BJ (cell line): ENCODE measurements around the gene COL7A1. TPM values are rescaled to one million over a fixed set of nuclear protein-coding genes. Genes with fewer than 3 reads are reported as not detected.

Experiments used
- CTCF ChIA-PET: fragments of 350-600 bp; formaldehyde crosslinking; extraction: SDS; loops from one replicate; lab custom pipeline; 2021; ENCODE audit warnings: antibody characterized with exemption, inconsistent platforms; lab: Yijun Ruan, JAX
- POLR2A ChIA-PET: fragments of 300-600 bp; sonication (Branson Sonifier 250); formaldehyde crosslinking; extraction: SDS; loops from one replicate; lab custom pipeline; 2021; ENCODE audit warnings: antibody characterized with exemption; lab: Charles Lee
- DNase-seq: peaks from one replicate; pipeline ENCODE4 v3.0.0-alpha.2; 2011; ENCODE audit warnings: low read depth
- H3K27me3 ChIP-seq: 2 replicates; pipeline ENCODE4 v1.6.0; 2011; ENCODE audit warnings: low read length; ENCODE audit not compliant: control insufficient read depth, insufficient read depth
- H3K36me3 ChIP-seq: 2 replicates; pipeline ENCODE4 v1.5.1; 2011; ENCODE audit warnings: low read length; ENCODE audit not compliant: control insufficient read depth, insufficient read depth
- H3K4me3 ChIP-seq: 2 replicates; pipeline ENCODE4 v1.5.1; 2011; ENCODE audit warnings: low read depth, mild to moderate bottlenecking, control low read depth, low read length
- polyA plus RNA-seq: library from polyadenylated mRNA; depleted of rRNA; stranded (reverse); fragments of >200 nt; gene quantifications from 2 replicates; pipeline ENCODE4 v1.2.3, GENCODE V29; 2011
- TF ChIP-seq, protein P1 (sequence below): IDR thresholded peaks from 2 replicates; pipeline ENCODE4 v1.5.1; 2011; ENCODE audit warnings: low read depth, mild to moderate bottlenecking, control low read depth, inconsistent platforms, low read length, moderate library complexity; ENCODE audit not compliant: insufficient read depth

COL7A1 gene
- polyA plus RNA-seq, 1 experiment: 60.8 TPM

DNA sequence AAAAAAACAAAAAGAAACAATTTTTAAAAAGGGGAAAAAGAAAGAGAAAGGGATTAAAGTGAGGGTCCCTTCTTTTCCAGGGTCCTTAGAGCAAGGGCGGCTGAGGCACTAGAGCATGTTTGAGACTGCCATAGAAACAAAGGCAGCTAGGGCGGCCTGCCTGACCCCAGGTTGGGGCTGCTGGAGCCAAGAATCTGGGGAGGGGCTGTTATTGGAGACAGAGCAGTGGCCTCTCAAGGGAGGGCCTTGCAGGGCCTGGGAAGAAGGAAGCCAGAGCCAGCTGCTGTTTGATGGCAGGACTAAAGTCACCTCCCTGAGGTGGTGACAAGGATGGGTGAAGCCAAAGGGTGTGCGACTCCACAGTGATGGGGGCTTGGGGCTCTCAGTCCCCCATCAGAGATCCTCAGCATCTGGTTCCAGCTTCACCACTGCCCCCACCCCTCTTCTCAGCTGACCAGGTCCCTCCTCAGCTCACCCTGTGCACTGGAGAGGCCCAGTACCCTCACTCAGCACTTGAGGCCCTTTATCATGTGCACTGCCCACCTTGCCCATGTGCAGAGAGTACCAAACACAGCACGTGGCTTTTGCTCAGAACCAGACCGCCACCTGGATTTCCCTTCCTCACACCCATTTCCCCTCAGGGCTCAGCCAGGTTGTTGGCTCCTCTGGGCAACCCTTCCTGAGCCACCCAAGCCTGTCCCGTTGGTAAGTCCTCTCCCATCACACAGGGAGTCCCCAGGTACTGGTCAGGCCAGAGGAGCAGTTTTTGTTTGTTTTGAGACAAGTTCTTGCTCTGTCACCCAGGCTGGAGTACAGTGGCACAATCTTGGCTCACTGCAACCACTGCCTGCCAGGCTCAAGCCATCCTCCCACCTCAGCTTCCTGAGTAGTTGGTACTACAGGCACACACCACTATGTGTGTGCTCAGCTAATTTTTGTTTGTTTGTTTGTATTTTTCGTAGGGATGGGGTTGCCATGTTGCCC, 24.7 kb upstream of the COL7A1 start:
- TF ChIP-seq, protein P1, sequence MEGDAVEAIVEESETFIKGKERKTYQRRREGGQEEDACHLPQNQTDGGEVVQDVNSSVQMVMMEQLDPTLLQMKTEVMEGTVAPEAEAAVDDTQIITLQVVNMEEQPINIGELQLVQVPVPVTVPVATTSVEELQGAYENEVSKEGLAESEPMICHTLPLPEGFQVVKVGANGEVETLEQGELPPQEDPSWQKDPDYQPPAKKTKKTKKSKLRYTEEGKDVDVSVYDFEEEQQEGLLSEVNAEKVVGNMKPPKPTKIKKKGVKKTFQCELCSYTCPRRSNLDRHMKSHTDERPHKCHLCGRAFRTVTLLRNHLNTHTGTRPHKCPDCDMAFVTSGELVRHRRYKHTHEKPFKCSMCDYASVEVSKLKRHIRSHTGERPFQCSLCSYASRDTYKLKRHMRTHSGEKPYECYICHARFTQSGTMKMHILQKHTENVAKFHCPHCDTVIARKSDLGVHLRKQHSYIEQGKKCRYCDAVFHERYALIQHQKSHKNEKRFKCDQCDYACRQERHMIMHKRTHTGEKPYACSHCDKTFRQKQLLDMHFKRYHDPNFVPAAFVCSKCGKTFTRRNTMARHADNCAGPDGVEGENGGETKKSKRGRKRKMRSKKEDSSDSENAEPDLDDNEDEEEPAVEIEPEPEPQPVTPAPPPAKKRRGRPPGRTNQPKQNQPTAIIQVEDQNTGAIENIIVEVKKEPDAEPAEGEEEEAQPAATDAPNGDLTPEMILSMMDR: no peak

DNA sequence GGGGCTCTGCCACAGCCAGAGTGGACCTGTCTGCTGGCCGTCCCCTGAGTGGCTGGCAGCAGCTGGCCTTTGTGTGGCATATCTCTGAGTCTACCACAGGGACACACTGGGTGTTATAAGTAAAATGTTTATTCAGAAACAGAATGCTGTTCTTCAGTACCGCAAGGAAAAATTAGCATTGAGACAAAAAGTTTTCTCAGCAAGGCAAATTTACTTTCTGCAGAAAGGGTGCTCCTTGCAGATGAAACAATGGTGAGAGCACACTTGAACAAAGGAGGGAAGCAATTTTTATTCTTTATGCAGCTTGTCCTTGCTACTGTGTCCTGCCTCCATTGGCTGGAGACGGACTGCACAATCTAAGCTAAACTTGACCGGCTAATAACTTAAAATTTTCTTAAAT, 22.4 kb upstream of the COL7A1 start:
- H3K4me3 ChIP-seq: no peak overlapping the region
- H3K27me3 ChIP-seq: no peaks in the 10 kb centered on the region
- TF ChIP-seq, protein P1: no peak
- H3K36me3 ChIP-seq: peaks cover 8% of the 10 kb centered on the region
- POLR2A ChIA-PET: no interaction called here
- no peak for DNase-seq
- CTCF ChIA-PET: interaction anchor here (0.7 to 1.4 kb wide), 3 partner anchors 18 to 122 kb away, joined by 3 to 6 read pairs (median 3); partner anchors contain the start of genes CELSR3 and SLC26A6

More for the DNA sequence above, 24.7 kb upstream of the COL7A1 start:
- Histone ChIP-seq H3K36me3 (peaks cover 9% of the 10 kb centered on the region), H3K4me3 (no peak overlapping the region), H3K27me3 (no peaks in the 10 kb centered on the region)
- ChIA-PET POLR2A (no interaction called here), CTCF (interaction anchor here (0.6 to 2.1 kb wide), 3 partner anchors 10 to 184 kb away, joined by 3 to 9 read pairs (median 3); partner anchors contain the start of genes SLC26A6 and UQCRC1)
- DNase-seq: no peak

DNA sequence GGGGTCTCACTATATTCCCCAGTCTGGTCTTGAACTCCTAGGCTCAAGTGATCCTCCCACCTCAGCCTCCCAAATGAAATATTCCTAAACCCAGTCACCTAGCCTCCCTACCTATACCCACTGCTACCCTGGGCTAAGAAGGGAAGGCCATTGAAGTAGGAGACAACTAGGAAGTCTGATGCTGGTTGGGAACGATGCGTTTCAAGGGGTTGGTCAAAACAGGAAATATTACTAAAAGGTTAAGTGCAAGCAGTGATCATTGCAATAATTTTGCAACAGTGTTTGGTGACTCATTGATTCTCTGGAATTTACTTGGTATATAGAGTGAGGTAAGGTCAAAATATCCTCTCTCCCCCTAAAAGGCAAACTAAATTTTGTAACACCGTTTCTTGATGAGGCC, 18.9 kb upstream of the COL7A1 start:
- peak; percentile 51 for DNase-seq
- H3K27me3 ChIP-seq: no peaks in the 10 kb centered on the region
- CTCF ChIA-PET: interaction anchor here (2.3 to 5.1 kb wide), 2 partner anchors 16 to 21 kb away, joined by 6 to 29 read pairs; partner anchors contain the start of gene SLC26A6
- no peaks in the 10 kb centered on the region for H3K36me3 ChIP-seq
- H3K4me3 ChIP-seq: no peak overlapping the region
- POLR2A ChIA-PET: no interaction called here
- TF ChIP-seq, protein P1: no peak

DNA sequence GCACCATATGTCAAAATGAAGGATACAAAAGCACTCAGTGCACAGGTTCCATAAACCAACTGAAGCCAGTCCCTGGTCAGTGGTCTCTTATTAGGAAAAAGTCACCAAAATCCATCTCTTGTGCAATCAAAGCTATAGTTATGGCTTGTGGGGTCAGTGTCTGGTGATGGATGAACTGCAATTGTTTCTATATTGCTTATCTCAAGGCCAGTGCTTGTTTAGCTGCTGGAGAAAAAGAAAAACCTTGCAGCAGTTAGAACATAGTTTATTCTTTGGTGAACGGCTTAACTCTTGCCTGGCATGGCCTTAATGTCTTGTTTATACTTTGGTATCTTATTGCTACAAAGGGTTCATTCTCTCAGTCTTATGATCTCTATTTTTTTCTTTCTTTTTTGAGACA, 17.2 kb upstream of the COL7A1 start:
- ChIA-PET POLR2A (no interaction called here), CTCF (interaction anchor here (0.6 to 5.1 kb wide), 8 partner anchors 11 to 176 kb away, joined by 3 to 29 read pairs (median 4); partner anchors contain the start of gene SLC26A6)
- TF ChIP-seq, protein P1: no peak
- Histone ChIP-seq H3K27me3 (no peaks in the 10 kb centered on the region), H3K36me3 (no peaks in the 10 kb centered on the region; the same call in 1 of the 2 replicates), H3K4me3 (no peak overlapping the region)
- DNase-seq: no peak
